GM21381 (cell line): ENCODE results near the gene ABAT.
A peak's percentile ranks its signal among the peaks of the same experiment; 100 is the strongest.

Source experiments
- ATAC-seq: cut with Tn5 transposase; IDR thresholded peaks from one replicate; pipeline ENCODE4 v1.9.1; 2021; ENCODE audit warnings: mild to moderate bottlenecking, moderate library complexity; ENCODE audit not compliant: unreplicated experiment

Gene ABAT

DNA sequence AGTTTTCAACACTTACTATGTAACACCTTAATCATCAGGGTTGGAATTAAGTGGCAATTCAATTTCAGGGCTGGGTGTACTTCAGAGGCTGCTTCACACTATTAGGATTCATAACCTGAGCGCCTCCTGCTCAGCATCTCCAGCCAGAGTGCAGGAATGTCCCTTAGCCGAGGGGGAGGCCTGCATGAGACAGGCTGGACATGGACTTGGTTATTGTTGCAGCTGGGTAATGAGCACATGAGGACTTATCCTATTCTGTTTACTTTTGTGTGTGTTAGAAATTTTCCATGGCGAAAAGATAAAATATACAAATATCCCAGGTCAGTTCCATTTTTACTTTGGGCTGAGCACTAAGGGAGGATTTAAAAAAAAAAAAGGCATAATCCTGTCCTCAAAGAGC, 133.6 kb downstream of the ABAT start:
- ATAC-seq, result no peak

DNA sequence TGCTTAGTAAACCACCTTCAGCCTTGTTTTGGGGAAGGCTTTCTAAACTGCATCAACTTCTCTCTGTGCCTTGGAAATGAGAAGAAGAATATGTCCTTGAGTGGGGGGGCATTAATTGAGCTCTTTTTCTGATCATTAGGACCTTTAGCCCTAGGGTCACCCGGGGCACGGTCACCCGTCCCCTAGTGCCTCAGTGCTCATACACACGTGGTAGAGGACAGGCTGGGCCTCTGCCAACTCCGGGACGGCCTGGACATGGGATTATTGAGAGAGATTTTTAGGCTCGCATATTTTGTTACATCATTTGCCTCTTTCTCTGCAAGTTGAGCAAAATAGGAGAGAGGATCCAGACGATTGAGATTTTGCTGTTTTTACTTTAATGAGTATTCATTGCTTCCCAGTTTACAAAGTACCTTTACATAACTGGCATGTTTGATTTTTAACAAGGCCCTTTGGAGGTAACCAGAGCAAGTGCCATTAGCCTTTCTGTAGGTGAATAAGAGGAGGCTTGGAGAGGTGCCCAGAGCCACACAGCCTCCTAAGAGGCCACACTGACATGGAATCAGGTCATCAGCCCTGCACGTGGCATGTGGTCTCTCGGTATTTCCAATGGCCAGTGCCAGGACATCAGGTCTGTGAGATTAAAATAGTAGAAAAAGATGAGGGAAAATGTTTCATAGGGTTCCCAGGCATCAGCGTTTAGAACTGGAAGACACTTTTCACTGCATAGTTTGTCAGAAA, 134.4 kb downstream of the ABAT start:
- no peak for ATAC-seq

DNA sequence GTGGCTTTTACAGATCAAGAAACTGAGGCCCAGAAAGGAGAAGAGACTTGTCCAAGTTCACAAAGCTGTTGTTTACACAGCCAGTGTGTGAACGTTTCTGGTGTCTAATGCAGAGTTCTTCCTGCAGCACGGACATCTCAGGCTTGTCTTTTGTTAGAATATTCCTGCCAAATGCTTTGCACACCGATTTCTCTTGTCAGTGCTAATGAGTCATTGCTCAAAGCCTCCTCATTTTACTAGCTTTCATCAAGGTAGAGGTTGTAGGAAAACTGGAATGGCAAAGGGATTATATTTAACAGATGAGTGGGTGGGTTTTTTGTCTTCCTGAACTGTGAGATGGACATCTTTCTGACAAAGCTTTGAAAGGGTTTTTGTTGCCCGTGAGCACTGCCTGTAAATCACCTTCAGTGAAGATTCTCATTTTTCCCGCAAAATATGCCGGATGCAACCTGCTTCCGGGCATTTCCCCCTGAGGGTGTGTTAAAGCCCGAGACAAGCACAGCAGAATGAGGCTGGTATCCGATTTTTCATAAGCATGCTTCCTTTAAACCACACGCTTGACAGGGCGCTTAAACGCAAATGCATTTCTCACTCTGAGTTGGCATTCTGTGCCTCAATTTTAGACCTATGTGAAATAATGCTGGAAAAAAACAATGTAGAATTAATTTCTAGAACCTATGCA, 137.9 kb downstream of the ABAT start:
- no peak for ATAC-seq

DNA sequence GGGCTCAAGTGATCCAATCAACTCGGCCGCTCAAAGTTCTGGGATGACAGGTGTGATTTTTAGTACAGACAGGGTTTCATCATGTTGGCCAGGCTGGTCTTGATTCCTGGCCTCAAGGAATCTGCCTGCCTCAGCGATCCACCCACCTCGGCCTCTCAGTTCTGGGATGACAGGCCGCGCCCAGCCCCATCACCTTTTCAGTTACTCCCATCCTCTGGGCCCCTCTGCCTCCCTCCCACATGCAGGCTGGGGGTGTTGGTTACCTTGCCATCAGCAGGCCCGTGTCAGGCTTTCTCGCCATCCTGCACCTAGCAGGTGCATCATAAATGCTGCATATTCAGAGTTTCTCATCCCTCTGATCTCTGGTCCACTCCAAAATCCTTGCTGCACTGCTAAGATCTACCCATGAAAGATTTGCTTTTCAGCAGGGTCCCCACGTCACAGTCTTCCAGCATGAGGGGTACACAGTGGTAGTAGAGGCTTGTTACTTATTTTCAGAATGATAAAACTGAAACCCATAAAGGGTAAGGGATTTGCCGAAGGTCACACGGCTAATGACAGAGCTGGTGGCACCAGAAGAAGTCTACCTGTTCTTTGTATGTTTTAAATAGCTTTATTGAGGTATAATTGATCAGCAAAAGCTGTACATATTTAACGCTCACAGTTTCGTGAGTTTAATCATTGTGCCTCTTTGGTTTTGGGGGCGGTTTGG, 139.8 kb downstream of the ABAT start:
- ATAC-seq, result no peak

DNA sequence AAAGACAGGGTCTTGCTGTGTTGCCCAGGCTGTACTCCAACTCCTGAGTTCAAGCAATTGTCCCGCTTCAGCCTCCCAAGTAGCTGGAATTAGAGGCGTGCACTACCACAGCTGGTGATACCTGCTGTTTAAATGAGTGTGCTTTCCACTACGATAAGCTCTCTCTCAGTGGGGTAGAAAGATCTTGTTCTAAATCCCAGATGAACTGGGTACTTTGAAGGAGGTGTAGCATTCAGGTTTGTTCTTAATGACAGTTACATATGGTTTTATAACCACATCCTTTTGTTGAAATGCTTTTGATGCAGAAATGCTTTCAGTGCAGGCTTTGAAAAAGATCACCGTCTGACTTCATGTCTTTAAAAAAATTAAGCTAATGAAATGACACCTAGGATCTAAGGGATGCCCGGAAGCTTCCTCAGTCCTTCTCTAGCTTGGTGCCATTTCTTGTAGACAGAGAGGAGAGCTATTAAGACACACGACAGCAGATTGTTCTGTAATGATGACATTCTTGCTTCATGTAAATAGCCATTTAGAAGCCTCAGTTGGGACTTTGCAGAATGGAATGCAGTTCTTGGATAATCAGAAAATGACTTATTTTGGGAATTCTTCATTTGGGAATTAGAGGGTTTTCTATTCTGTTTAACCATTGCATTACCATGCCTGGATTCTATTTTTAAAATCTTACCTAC, 142.7 kb downstream of the ABAT start:
- no peak for ATAC-seq

DNA sequence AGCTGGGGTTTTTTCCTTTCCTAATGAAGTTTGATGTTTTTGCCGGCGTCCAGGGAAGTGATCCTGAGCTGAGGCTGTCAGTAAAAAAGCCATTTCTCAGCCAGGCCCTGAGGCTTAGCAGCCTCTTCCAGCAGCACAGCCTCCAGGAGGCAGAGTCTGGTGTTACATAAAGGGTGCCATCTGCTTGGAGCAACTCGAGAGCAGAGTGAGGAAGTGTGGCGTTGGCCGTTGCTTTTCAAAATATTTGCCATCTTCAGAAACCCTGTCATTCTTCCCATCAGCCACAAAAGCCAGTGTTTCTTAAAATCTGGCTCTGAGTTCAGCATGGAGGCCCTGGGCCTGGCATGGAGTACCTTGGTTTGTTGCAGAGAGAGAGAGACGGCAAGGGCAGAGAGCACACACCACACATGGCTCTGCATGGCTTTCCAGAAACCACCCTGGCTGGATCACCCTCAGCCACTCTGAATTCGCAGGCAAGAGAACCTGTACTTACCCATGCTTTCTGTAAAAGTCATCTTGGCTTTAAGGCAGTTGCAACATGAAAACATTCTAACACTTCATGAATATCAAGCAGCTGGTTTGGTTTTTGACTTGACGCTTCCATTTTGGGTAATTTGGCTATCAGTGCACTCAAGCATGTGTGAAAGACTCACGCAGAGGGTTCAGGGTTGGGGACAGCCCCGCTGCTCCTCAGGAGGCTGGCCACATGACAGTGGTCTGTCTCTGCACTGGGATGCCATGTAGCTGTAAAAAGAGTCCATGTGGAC, 144.3 kb downstream of the ABAT start:
- ATAC-seq, result peak; percentile 81

DNA sequence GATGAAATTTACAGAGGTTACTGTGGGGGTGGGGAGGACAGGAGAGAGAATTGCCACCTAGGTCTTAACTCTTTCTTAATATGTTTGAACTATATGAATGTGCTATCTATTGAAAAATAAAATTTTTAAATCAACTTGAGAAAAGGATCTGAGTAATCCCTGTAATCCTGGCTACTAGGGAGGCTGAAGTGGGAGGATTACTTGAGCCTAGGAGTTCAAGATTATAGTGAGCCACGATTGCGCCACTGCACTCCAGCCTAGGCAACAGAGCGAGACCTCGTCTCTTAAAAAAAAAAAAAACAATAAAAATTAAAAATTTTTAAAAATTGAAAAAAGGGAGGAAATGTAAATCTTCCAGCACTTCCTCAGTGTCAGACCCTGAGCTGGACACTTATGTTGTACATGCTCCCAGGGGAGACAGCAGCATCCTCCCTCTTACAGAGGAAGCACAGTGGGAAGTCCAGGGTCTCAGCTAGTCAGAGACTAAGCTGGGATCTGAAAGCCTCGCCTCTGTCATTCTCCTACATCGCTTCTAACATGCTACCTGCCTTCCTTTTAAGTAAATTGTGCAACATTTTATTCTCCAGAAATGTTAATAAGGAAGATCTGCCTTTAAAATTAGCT, 145.1 kb downstream of the ABAT start:
- no peak for ATAC-seq

DNA sequence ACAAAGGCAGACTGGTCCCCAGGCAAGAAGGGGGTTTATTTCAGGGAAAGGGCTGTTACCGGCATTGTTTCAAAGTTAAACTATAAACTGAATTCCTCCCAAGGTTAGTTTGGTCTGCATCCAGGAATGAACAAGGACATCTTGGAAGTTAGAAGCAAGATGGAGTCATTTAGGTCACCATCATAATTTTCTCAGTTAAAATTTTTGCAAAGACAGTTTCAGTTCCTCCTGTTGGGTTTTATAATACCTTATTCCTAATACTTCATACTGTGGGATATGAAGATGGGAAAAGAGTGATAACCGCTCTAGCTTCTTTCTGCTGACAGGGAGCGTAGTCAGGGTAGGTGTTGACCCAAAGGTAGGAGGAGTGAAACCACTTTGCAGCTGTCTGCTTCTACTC, 148.0 kb downstream of the ABAT start:
- no peak for ATAC-seq

DNA sequence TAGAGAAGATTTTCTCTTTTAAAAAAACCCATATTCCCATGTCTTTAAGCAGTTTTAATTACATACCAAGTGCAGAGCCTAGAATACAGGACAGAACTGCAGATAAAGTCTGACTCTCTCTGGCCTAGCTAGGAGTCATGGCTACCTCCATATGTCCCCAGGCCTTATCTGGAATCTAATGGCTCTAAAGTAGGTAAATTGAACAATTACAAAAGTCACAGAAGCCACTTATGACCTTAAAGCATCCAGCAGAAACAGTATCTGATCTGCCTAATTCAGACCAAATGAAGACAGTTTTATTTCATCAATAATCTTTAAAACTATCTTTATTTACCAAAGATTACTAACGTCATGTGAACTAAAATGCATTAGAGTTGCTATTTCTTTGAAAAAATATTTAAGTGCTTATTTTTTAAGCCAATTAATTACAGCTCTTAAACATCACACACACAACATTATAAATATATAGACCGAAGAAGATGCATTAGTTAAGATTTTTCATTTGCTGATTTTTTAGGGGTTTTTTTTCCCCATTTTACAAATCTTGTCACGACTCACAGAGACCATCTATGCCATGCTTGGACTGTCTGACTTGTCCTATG, 152.0 kb downstream of the ABAT start:
- ATAC-seq, result no peak

DNA sequence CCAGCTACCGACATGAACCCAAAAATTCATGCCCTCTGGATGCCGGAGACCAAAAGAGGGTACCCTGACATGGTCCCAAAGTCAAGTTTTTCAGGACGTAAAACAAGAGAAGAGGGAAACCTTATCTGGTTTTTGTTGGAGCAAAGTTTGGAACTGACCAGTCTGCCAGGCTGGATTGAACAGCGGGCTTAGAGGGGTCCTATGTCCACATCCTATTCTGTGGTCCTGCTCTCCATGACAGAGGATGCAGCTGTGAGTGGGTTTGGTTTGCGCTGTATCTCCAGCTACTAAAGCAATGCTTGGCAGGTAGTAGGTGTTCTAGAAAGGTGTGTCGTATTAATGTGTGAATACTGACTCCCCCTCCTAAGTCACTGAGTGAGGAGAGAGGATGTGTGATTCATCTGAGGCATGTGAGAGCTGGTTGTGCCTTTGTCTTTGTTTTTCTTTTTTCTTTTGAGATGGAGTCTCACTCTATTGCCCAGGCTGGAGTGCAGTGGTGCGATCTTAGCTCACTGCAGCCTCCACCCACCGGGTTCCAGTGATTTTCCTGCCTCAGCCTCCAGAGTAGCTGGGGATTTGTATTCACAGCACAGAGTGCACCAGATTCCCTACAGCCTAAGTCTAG, 154.2 kb downstream of the ABAT start:
- no peak for ATAC-seq

DNA sequence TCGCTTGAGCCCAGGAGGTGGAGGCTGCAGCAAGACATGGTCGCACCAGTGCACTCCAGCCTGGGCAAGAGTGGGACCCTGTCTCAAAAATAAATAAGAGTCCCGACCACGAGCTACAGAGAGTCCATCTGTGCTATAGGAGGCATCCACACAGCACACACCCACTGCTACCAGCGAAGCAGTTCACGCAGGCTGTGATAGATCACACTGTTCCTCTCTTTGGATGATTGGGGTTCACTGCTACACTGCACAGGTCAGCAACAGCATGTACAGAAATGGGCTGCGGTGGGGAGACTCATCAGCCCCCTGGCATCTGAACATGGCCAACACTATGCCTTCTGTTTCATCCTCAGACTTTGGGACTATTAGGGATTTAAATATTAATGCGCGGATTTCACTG, 157.0 kb downstream of the ABAT start:
- ATAC-seq, result no peak

DNA sequence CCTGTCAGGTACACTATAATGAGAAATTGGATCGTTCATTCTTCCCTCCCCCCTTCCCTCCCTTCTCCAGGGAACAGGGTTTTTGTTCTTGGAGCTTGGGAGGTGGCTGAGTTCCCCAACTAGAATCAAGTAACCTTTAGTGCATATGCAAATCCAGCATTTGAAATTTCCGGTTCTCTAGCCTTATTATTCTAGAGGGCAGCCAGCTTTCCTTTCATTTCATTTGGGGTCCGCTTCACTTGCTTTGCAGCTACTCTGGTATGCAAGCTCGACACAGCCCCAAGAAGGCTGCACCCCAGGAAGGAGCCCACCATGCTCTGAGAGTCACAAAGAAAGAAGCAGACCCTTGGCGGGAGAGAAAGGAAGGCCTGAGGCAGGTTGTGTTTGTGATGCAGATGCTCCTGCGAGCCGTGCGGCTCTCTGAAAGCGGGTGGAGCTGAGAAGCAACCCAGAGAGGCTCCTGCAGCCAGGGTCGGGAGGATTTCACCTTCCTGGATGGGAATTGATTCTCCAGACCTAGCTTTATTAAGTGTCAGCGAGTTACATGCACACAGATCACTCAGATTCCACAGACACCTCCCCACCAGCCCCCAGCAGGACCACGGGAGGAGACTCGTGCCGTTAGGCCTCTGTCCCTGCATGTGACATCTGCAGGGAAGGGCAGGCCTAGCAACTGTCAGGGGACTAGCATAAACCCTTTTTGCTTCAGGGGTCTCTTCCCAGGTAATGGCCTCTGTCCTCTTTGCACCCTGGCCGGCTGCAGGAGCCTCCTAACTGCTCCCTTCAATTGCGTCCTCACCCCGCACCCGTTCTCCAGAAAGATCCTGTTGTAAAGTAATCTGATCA, 157.7 kb downstream of the ABAT start:
- no peak for ATAC-seq

DNA sequence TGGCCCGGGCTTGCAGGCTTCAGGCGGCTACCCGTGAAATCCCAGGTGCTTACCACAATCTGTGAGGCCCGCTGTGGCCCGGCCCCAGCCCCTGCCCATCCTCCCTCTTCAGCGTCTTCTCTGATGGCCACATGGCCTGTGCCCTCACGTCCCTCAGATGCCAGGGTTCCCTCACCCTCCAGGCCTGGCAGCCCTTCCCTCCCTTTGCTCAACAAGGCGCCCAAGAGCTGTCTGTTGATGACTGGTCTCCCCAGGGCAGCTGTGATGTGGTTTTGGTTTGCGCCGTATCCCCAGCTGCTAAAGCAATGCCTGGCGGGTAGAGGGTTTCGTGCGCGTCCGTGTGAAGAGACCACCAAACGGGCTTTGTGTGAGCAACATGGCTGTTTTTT, 158.3 kb downstream of the ABAT start:
- ATAC-seq, result no peak
